Subcutaneous abdominal adipose tissue (tissue), 5 donors: ENCODE measurements around the gene PCSK5.

Experiments used
- H3K27ac ChIP-seq: one replicate; pipeline ENCODE4 v1.7.0; 2013; ENCODE audit warnings: low read depth, mild to moderate bottlenecking, inconsistent platforms, low read length, moderate library complexity
- H3K27me3 ChIP-seq, 5 donors: one replicate each; pipeline ENCODE4 v1.7.0; 2013; ENCODE audit warnings: low read length in 5 of 5, inconsistent platforms in 1 of 5; ENCODE audit not compliant: control insufficient read depth in 5 of 5, insufficient read depth in 4 of 5
- H3K36me3 ChIP-seq, 5 donors: one replicate each; pipeline ENCODE4 v1.7.0; 2013; ENCODE audit warnings: low read length in 5 of 5; ENCODE audit not compliant: control insufficient read depth in 5 of 5, insufficient read depth in 5 of 5
- H3K4me1 ChIP-seq, 5 donors: one replicate each; pipeline ENCODE4 v1.7.0; 2013; ENCODE audit warnings: low read length in 5 of 5, mild to moderate bottlenecking in 3 of 5, moderate library complexity in 1 of 5; ENCODE audit not compliant: control insufficient read depth in 5 of 5, insufficient read depth in 5 of 5
- H3K4me3 ChIP-seq, 5 donors: one replicate each; pipeline ENCODE4 v1.7.0; 2013; ENCODE audit warnings: low read length in 5 of 5, low read depth in 1 of 5
- H3K9ac ChIP-seq, 5 donors: one replicate each; pipeline ENCODE4 v1.7.0; 2013; ENCODE audit warnings: low read length in 5 of 5, mild to moderate bottlenecking in 4 of 5, moderate library complexity in 3 of 5
- H3K9me3 ChIP-seq, 5 donors: one replicate each; pipeline ENCODE4 v1.7.0; 2013; ENCODE audit warnings: low read length in 5 of 5; ENCODE audit not compliant: control insufficient read depth in 5 of 5
- donor health status: healthy.
- donor health status: healthy.
- donor health status: healthy.
- donor health status: healthy.
- donor health status: healthy.

The PCSK5 gene

DNA sequence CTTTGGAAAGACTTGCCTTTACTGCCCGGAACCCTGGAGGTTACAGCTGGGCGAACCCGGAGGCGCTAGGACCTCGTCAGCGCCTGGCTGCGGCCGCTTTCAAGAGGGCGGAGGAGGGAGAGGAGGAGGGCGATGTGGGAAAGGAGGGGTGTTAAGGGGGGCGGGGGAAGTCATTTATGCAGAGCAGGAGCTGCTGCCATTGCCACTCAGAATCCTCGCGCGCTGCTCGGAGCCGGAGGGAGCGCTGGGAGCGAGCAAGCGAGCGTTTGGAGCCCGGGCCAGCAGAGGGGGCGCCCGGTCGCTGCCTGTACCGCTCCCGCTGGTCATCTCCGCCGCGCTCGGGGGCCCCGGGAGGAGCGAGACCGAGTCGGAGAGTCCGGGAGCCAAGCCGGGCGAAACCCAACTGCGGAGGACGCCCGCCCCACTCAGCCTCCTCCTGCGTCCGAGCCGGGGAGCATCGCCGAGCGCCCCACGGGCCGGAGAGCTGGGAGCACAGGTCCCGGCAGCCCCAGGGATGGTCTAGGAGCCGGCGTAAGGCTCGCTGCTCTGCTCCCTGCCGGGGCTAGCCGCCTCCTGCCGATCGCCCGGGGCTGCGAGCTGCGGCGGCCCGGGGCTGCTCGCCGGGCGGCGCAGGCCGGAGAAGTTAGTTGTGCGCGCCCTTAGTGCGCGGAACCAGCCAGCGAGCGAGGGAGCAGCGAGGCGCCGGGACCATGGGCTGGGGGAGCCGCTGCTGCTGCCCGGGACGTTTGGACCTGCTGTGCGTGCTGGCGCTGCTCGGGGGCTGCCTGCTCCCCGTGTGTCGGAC is at the start of gene PCSK5:
Gene PCSK5 (plus strand): TSS at position 202 of the 805 bp plus-strand sequence. CDS start 509 bp downstream, at position 711.
- peaks cover 0 to 45% (median 40%) of the 10 kb centered on the region in 5 donors for H3K4me1 ChIP-seq
- H3K9me3 ChIP-seq, result no peaks in the 10 kb centered on the region
- peak within 1 kb of the TSS; percentile 70 to 88 (median 82) for H3K9ac ChIP-seq
- peak within 1 kb of the TSS; percentile 94 for H3K27ac ChIP-seq
- H3K4me3 ChIP-seq, result peak within 1 kb of the TSS; percentile 78 to 99 (median 94)
- no peaks in the 10 kb centered on the region for H3K36me3 ChIP-seq
- H3K27me3 ChIP-seq, result no peaks in the 10 kb centered on the region

DNA sequence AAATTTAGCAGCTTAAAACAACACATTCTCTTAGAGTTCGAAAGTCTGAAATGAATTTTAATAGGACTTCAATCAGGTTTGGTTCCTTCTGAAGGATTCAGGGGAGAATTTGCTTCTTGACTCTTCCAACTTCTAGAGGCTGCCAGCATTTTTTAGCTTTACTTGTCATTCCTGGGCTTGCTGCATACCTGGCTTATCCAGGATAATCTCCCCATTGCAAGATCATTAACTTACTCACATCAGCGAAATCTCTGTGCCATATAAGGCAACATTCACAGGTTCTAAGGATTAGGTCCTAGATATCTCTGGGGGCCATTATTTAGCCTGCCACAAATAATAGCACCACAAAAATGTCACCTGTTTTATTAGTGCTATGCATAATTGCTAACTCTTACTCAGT is 46.2 kb upstream of the PCSK5 start:
- Histone ChIP-seq H3K9ac (no peak overlapping the region), H3K36me3 (no peaks in the 10 kb centered on the region), H3K4me3 (no peak overlapping the region), H3K9me3 (peaks cover 0 to 10% (median 4%) of the 10 kb centered on the region in 5 donors), H3K27me3 (no peaks in the 10 kb centered on the region), H3K4me1 (peaks cover 0 to 5% (median 0%) of the 10 kb centered on the region in 5 donors), H3K27ac (no peak overlapping the region)

DNA sequence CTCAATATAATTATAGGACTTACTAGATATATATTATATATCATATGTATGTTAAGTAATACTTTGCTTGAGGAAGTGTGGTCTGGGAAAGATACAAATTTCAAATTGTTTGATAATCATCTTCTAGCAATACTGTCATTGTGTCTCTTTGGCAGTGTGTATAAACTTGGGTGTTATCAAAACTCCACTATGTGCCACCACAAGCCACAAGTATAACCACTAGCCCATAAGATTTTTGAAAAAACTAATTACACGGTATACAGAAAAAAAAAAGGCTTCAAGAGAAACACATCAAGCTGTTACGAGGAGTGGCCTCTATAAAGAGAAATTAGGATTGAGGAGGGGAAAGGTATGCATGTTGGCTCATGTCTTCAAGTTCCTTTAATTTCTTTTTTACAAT is 44.7 kb upstream of the PCSK5 start:
- no peaks in the 10 kb centered on the region for H3K27me3 ChIP-seq
- H3K36me3 ChIP-seq, result no peaks in the 10 kb centered on the region
- no peak overlapping the region for H3K9ac ChIP-seq
- peaks cover 0 to 5% (median 0%) of the 10 kb centered on the region in 5 donors for H3K4me1 ChIP-seq
- no peak overlapping the region for H3K4me3 ChIP-seq
- peaks cover 0 to 10% (median 4%) of the 10 kb centered on the region in 5 donors for H3K9me3 ChIP-seq
- no peak overlapping the region for H3K27ac ChIP-seq

DNA sequence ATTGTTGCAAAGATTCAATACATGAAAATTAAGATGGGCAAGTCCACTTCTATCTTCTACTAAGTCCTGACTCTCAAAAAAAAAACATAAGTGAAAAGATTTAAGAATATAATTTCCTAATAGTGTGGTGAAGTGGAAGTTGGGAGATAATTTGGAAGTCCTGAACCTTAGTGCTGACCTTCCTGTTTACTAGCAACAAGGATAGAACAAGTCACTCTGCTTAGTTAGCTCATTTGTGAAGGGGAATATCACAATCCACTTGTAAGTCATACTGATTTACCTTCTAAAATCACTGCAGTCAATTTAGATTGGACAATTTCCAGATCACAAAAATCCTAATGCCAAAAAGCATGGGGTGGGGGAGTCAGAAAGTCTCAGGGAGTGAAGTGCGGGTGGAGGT is 43.4 kb upstream of the PCSK5 start:
- Histone ChIP-seq H3K9ac (no peak overlapping the region), H3K27me3 (no peaks in the 10 kb centered on the region), H3K9me3 (peaks cover 0 to 10% (median 4%) of the 10 kb centered on the region in 5 donors), H3K36me3 (no peaks in the 10 kb centered on the region), H3K4me3 (no peak overlapping the region), H3K27ac (no peak overlapping the region), H3K4me1 (peaks cover 0 to 5% (median 0%) of the 10 kb centered on the region in 5 donors)

DNA sequence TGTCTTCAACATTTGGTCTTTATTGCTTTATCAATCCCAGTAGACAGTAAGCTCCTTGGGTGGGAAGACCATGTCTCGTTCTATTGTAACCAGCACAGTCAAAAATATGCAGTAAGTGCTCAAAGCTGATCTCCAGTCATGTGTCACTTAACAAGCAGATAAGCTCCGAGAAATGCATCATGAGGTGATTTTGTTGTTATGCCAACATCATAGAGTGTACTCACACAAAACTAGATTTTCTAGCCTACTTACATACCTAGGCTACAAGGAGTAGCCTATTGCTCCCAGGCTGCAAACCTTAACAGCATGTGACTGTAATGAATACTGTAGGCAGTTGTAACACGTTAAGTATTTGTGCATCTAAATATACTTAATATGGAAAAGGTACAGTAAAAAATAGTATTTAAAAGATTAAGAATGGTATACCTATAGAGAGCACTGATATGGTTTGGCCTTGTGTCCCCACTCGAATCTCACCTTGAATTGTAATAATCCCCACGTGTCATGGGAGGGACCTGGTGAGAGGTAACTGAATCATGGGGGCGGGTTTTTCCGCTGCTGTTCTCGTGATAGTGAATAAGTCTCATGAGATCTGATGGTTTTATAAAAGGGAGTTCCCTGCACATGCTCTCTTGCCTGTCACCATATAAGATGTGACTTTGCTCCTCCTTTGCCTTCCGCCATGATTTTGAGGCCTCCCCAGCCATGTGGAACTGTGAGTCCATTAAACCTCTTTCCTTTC is 39.8 kb upstream of the PCSK5 start:
- no peak overlapping the region for H3K27ac ChIP-seq

DNA sequence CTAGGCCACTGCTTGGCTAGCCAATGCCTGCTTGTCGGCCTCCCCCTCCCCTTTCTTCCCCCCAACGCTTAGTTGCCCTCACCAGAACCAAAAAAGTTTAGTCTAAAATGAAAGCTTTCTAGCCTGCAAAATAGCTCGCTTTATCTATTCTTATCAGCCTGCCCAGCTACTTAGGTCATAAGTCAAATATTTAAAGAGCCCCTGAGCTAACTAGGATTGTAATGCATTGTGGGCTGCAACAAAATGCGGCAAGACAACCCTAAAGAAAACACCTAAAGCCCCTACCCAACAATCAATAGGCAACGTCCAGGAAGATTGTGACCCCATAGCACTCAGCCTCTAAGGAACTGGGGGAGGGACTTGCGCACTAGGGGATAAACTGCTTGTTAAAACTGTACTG is 38.6 kb upstream of the PCSK5 start:
- no peaks in the 10 kb centered on the region for H3K36me3 ChIP-seq
- H3K9ac ChIP-seq, result no peak overlapping the region
- H3K4me1 ChIP-seq, result peaks cover 0 to 5% (median 0%) of the 10 kb centered on the region in 5 donors
- no peak overlapping the region for H3K4me3 ChIP-seq
- no peaks in the 10 kb centered on the region for H3K9me3 ChIP-seq
- H3K27ac ChIP-seq, result no peak overlapping the region
- no peaks in the 10 kb centered on the region for H3K27me3 ChIP-seq

More for the DNA sequence above, 39.8 kb upstream of the PCSK5 start:
- Histone ChIP-seq H3K9me3 (no peaks in the 10 kb centered on the region), H3K4me1 (peaks cover 0 to 5% (median 0%) of the 10 kb centered on the region in 5 donors), H3K4me3 (no peak overlapping the region), H3K27me3 (no peaks in the 10 kb centered on the region), H3K36me3 (no peaks in the 10 kb centered on the region), H3K9ac (no peak overlapping the region)

DNA sequence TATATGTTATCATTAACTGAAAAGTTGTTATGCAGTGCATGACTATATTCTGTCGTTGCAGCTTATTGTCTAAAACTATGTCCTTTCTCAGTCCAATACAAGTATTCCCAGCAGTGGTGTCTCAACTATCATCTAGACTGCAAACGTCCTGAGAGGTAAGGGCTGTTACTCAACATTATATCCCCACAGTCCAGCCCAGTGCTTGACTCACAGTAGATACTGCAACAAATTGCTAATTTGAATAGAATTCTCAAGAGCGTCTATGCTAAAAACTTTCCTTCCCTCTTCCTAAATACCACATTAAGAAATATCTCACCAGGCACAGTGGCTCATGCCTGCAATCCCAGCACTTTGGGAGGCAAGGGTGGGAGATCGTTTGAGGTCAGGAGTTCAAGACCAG is 37.7 kb upstream of the PCSK5 start:
- Histone ChIP-seq H3K27ac (no peak overlapping the region), H3K27me3 (no peaks in the 10 kb centered on the region), H3K9me3 (no peaks in the 10 kb centered on the region), H3K36me3 (no peaks in the 10 kb centered on the region), H3K9ac (no peak overlapping the region), H3K4me1 (no peaks in the 10 kb centered on the region), H3K4me3 (no peak overlapping the region)

DNA sequence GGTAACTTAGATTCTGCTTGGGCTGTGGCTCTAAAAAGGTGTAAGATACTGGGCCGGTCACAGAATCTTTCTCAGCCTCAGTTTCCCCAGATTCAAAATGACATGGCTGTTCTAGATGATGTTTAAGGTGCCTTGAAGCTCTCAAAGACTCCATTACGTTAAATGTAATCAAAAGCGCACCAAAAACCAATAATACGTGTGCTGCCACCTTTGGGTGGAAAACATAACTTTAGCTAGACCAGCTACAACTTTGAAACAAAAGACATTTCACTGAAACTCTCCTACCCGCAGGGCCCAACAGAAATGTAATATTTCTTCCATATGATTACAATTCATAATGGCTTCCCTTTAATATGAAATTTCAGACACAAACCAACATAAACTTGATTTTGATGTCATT is 35.0 kb upstream of the PCSK5 start:
- H3K27me3 ChIP-seq, result peaks cover 0 to 4% (median 0%) of the 10 kb centered on the region in 5 donors
- H3K4me3 ChIP-seq, result no peak overlapping the region
- no peaks in the 10 kb centered on the region for H3K36me3 ChIP-seq
- H3K9ac ChIP-seq, result no peak overlapping the region
- H3K27ac ChIP-seq, result no peak overlapping the region
- no peaks in the 10 kb centered on the region for H3K9me3 ChIP-seq
- H3K4me1 ChIP-seq, result no peaks in the 10 kb centered on the region

DNA sequence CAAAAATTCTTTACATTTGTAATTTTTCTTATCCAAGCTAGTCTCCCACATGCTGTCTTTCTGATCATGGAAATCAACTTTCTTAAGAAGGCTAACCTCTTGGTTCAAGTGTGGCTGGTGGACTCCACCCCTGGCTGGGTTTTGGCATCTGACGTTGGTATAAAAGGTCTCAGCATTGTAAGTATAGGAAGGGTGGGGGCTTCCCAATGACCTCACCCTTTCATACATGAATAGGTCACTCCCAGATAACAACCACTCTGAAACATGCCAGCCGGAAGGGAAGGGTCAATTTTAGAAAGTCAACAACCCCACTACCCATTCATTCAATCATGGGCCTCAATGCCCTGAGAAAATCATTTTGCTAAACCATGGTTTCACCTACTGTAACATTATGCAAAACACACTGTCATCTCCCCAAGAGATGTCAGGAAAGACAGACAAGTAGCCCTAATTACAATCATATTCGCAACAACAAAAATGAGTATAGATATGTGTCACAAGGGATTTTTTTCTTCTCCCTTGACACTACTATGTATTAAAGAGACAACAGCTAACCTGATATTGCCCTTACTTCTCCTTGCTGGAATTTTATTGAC is 31.9 kb upstream of the PCSK5 start:
- no peak overlapping the region for H3K4me3 ChIP-seq
- peaks cover 0 to 4% (median 0%) of the 10 kb centered on the region in 5 donors for H3K27me3 ChIP-seq
- no peaks in the 10 kb centered on the region for H3K36me3 ChIP-seq
- H3K4me1 ChIP-seq, result no peaks in the 10 kb centered on the region
- no peak overlapping the region for H3K27ac ChIP-seq
- H3K9ac ChIP-seq, result no peak overlapping the region
- H3K9me3 ChIP-seq, result no peaks in the 10 kb centered on the region

DNA sequence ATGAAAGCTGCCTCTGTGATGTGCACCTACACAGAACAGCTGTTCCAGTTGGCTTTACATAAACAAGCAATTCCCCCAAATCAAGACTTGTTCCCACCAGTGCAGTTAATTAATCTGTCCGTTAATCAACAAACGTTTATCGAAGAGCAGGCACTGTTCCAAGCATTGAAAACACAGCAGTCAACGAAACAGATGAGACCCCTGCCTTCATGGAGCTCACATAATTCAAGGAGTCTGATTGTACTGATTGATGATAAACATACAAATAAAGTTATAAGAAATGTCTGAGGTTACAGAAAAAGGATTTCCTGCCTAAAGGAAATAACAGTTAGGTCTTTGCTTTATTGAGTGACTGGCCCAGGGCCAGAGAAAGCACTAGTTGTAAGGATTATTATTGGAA is 26.2 kb upstream of the PCSK5 start:
- Histone ChIP-seq H3K36me3 (no peaks in the 10 kb centered on the region), H3K9me3 (no peaks in the 10 kb centered on the region), H3K27ac (no peak overlapping the region), H3K27me3 (peaks cover 0 to 4% (median 0%) of the 10 kb centered on the region in 5 donors), H3K4me3 (no peak overlapping the region), H3K4me1 (peaks cover 0 to 12% (median 5%) of the 10 kb centered on the region in 5 donors), H3K9ac (no peak overlapping the region)
